Spinal cord (tissue), 10 donors: ENCODE data around the gene NGF. TPM values are rescaled to one million over a fixed set of nuclear protein-coding genes. Genes with fewer than 3 reads are reported as not detected.

Source experiments
- DNase-seq, 6 donors: peaks; one replicate each; pipeline versions ENCODE4 v3.0.0 to v3.0.0-alpha.2; 2013 to 2015; ENCODE audit warnings: low spot score in 6 of 6, low read depth in 4 of 6
- H3K27ac ChIP-seq: one replicate; pipeline ENCODE4 v1.5.1; 2013; ENCODE audit warnings: low read depth, low read length, control low read depth
- H3K27me3 ChIP-seq: one replicate; pipeline ENCODE4 v1.6.1; 2013; ENCODE audit warnings: low read length; ENCODE audit not compliant: control insufficient read depth, insufficient read depth
- H3K36me3 ChIP-seq: one replicate; pipeline ENCODE4 v1.6.1; 2013; ENCODE audit warnings: low read length; ENCODE audit not compliant: control insufficient read depth, insufficient read depth
- H3K4me1 ChIP-seq: one replicate; pipeline ENCODE4 v1.6.1; 2013; ENCODE audit warnings: low read length; ENCODE audit not compliant: control insufficient read depth, insufficient read depth
- H3K4me3 ChIP-seq: one replicate; pipeline ENCODE4 v1.5.1; 2013; ENCODE audit warnings: low read depth, low read length, control low read depth
- H3K9me3 ChIP-seq: one replicate; pipeline ENCODE4 v1.6.1; 2013; ENCODE audit warnings: low read length; ENCODE audit not compliant: control insufficient read depth, insufficient read depth
- WGBS: methylation state at CpG from one replicate; pipeline ENCODE4 v1.1.5; 2013; ENCODE audit warnings: missing lambda C conversion rate; ENCODE audit not compliant: insufficient coverage; 5-methylcytosine and 5-hydroxymethylcytosine counted together
- polyA plus RNA-seq, 2 donors: library from polyadenylated mRNA; unstranded; fragments of 120-200 nt; gene quantifications; one replicate each; pipeline ENCODE4 v1.2.1, GENCODE V29; 2013; ENCODE audit not compliant: insufficient read length in 2 of 2
- total RNA-seq, 2 donors: library from RNA; depleted of rRNA in 1 of 2; stranded (reverse); fragments of 120-200 nt in 1 of 2; fragments of >200 nt in 1 of 2; gene quantifications; one replicate each; pipeline versions ENCODE4 v1.2.3 to v1.2.4, GENCODE V29; 2013 to 2014
- donor health status: healthy.

NGF gene
- total and polyA plus RNA-seq, 4 donors, result 2.0 to 10.4 (median 4.2) TPM

GRCh38 chr1:115326419-115326818 is 11.6 kb downstream of the NGF start:
- H3K27ac ChIP-seq, result no peak overlapping the region
- 93% methylated on average over 5 of the region's 6 CpGs for WGBS
- H3K4me3 ChIP-seq, result no peak overlapping the region
- H3K4me1 ChIP-seq, result peaks cover 7% of the 10 kb centered on the region
- H3K36me3 ChIP-seq, result no peaks in the 10 kb centered on the region
- H3K27me3 ChIP-seq, result no peaks in the 10 kb centered on the region
- DNase-seq, result no peak
- no peaks in the 10 kb centered on the region for H3K9me3 ChIP-seq

- WGBS, result 78% methylated on average over 5 of the region's 5 CpGs
- Histone ChIP-seq H3K4me3 (no peak overlapping the region), H3K27me3 (no peaks in the 10 kb centered on the region), H3K36me3 (no peaks in the 10 kb centered on the region), H3K4me1 (peaks cover 5% of the 10 kb centered on the region), H3K27ac (no peak overlapping the region), H3K9me3 (no peaks in the 10 kb centered on the region)
- DNase-seq, result no peak
Observed at GRCh38 chr1:115325874-115326273, 12.2 kb downstream of the NGF start.

GRCh38 chr1:115324649-115325420 is 13.2 kb downstream of the NGF start:
- no peaks in the 10 kb centered on the region for H3K27me3 ChIP-seq
- H3K4me3 ChIP-seq, result no peak overlapping the region
- no peaks in the 10 kb centered on the region for H3K36me3 ChIP-seq
- no peaks in the 10 kb centered on the region for H3K4me1 ChIP-seq
- no peak overlapping the region for H3K27ac ChIP-seq
- no peaks in the 10 kb centered on the region for H3K9me3 ChIP-seq
- 93% methylated on average over 3 of the region's 8 CpGs for WGBS
- no peak for DNase-seq

- Histone ChIP-seq H3K9me3 (no peaks in the 10 kb centered on the region), H3K36me3 (no peaks in the 10 kb centered on the region), H3K4me3 (no peak overlapping the region), H3K4me1 (no peaks in the 10 kb centered on the region), H3K27me3 (no peaks in the 10 kb centered on the region), H3K27ac (no peak overlapping the region)
- 43% methylated on average over 1 of the region's 2 CpGs for WGBS
- DNase-seq, result no peak
Observed at GRCh38 chr1:115323366-115324004, 14.6 kb downstream of the NGF start.

- Histone ChIP-seq H3K27me3 (no peaks in the 10 kb centered on the region), H3K4me1 (no peaks in the 10 kb centered on the region), H3K9me3 (no peaks in the 10 kb centered on the region), H3K27ac (no peak overlapping the region), H3K36me3 (no peaks in the 10 kb centered on the region), H3K4me3 (no peak overlapping the region)
- WGBS, result 95% methylated on average over 2 of the region's 3 CpGs
- DNase-seq, result no peak
Observed at GRCh38 chr1:115322631-115323030, 15.4 kb downstream of the NGF start.

- no peaks in the 10 kb centered on the region for H3K9me3 ChIP-seq
- no CpG with 5 or more reads among the region's 6 CpGs for WGBS
- DNase-seq, result no peak
Observed at GRCh38 chr1:115320377-115320776, 17.7 kb downstream of the NGF start.

GRCh38 chr1:115319706-115320105 is 18.3 kb downstream of the NGF start:
- no peak for DNase-seq
- H3K36me3 ChIP-seq, result no peaks in the 10 kb centered on the region
- H3K27ac ChIP-seq, result peak overlapping the region; percentile 60
- H3K27me3 ChIP-seq, result no peaks in the 10 kb centered on the region
- H3K4me1 ChIP-seq, result no peaks in the 10 kb centered on the region
- no peaks in the 10 kb centered on the region for H3K9me3 ChIP-seq
- 100% methylated on average over 4 of the region's 5 CpGs for WGBS
- no peak overlapping the region for H3K4me3 ChIP-seq

More at GRCh38 chr1:115320377-115320776, 17.7 kb downstream of the NGF start:
- H3K4me1 ChIP-seq, result no peaks in the 10 kb centered on the region
- no peaks in the 10 kb centered on the region for H3K27me3 ChIP-seq
- H3K36me3 ChIP-seq, result no peaks in the 10 kb centered on the region
- H3K27ac ChIP-seq, result no peak overlapping the region
- H3K4me3 ChIP-seq, result no peak overlapping the region

GRCh38 chr1:115317101-115318012 is 20.7 kb downstream of the NGF start:
- H3K9me3 ChIP-seq, result no peaks in the 10 kb centered on the region
- H3K4me3 ChIP-seq, result no peak overlapping the region
- peak overlapping the region; percentile 49 for H3K27ac ChIP-seq
- no peaks in the 10 kb centered on the region for H3K36me3 ChIP-seq
- WGBS, result 77% methylated on average over 8 of the region's 11 CpGs
- H3K27me3 ChIP-seq, result no peaks in the 10 kb centered on the region
- H3K4me1 ChIP-seq, result peaks cover 5% of the 10 kb centered on the region
- peak in 2 of 6 donors; percentile 32 to 47 for DNase-seq

- no peak for DNase-seq
- Histone ChIP-seq H3K27me3 (no peaks in the 10 kb centered on the region), H3K9me3 (no peaks in the 10 kb centered on the region), H3K36me3 (no peaks in the 10 kb centered on the region), H3K4me1 (peaks cover 5% of the 10 kb centered on the region), H3K4me3 (no peak overlapping the region), H3K27ac (peak overlapping the region; percentile 68)
- 70% methylated on average over 3 of the region's 3 CpGs for WGBS
Observed at GRCh38 chr1:115314765-115315164, 23.3 kb downstream of the NGF start.
